ENCODE data around the gene LTBP1. TPM values are rescaled to one million over a fixed set of nuclear protein-coding genes. Genes with fewer than 3 reads are reported as not detected.
A peak's percentile ranks its signal among the peaks of the same experiment; 100 is the strongest.
"Not testable (repeated sequence)": the region's sequence is repeated elsewhere in the genome, so short reads cannot be mapped to it uniquely, and the experiment has no call there.

LTBP1 gene
- total RNA-seq, 1 donor from 2014 or later, result 36.0 TPM

- intact Hi-C loops (cut with DNase I), result no loop called here
- peaks cover 11% of the 10 kb centered on the region for H3K4me1 ChIP-seq
- ATAC-seq (no peak), DNase-seq (no peak)
- peak overlapping the region; percentile 23 for H3K4me3 ChIP-seq
- no peaks in the 10 kb centered on the region for H3K27me3 ChIP-seq
- peak overlapping the region; percentile 40 for H3K27ac ChIP-seq
- H3K9me3 ChIP-seq, result no peaks in the 10 kb centered on the region
- no peaks in the 10 kb centered on the region for H3K36me3 ChIP-seq
- TF ChIP-seq CTCF (IDR thresholded peaks at IDR 0.05), result no peak
These were observed 491.1 kb downstream of the LTBP1 start for GRCh38 chr2:33437815-33438214.

- peak; percentile 64 for TF ChIP-seq CTCF (IDR thresholded peaks at IDR 0.05)
- Histone ChIP-seq H3K27ac (no peak overlapping the region), H3K4me3 (no peak overlapping the region), H3K9me3 (no peaks in the 10 kb centered on the region), H3K27me3 (no peaks in the 10 kb centered on the region), H3K36me3 (no peaks in the 10 kb centered on the region), H3K4me1 (peaks cover 11% of the 10 kb centered on the region)
- DNase-seq (no peak), ATAC-seq (peak; percentile 77)
- intact Hi-C loops (cut with DNase I), result no loop called here
These were observed 494.6 kb downstream of the LTBP1 start for GRCh38 chr2:33441235-33441810.

GRCh38 chr2:33442052-33442451, 495.3 kb downstream of the LTBP1 start:
- intact Hi-C loops (cut with DNase I); DNase-seq; ATAC-seq: not testable (repeated sequence)

GRCh38 chr2:33442528-33443079, 495.9 kb downstream of the LTBP1 start:
- H3K4me1 ChIP-seq, result peaks cover 5% of the 10 kb centered on the region
- no peak overlapping the region for H3K4me3 ChIP-seq
- H3K27me3 ChIP-seq, result no peaks in the 10 kb centered on the region
- DNase-seq (no peak), ATAC-seq (no peak)
- TF ChIP-seq CTCF (IDR thresholded peaks at IDR 0.05), result no peak
- no peaks in the 10 kb centered on the region for H3K9me3 ChIP-seq
- no peak overlapping the region for H3K27ac ChIP-seq
- intact Hi-C loops (cut with DNase I), result no loop called here
- no peaks in the 10 kb centered on the region for H3K36me3 ChIP-seq

More at GRCh38 chr2:33442052-33442451, 495.3 kb downstream of the LTBP1 start:
- not testable (repeated sequence) for H3K27me3 ChIP-seq, H3K4me3 ChIP-seq, H3K4me1 ChIP-seq, H3K9me3 ChIP-seq, H3K36me3 ChIP-seq, H3K27ac ChIP-seq

- H3K4me3 ChIP-seq, result no peak overlapping the region
- no peaks in the 10 kb centered on the region for H3K27me3 ChIP-seq
- DNase-seq (no peak), ATAC-seq (no peak)
- no peaks in the 10 kb centered on the region for H3K9me3 ChIP-seq
- no peaks in the 10 kb centered on the region for H3K4me1 ChIP-seq
- H3K27ac ChIP-seq, result no peak overlapping the region
- H3K36me3 ChIP-seq, result no peaks in the 10 kb centered on the region
- TF ChIP-seq CTCF (IDR thresholded peaks at IDR 0.05), result no peak
- intact Hi-C loops (cut with DNase I), result no loop called here
These were observed 496.6 kb downstream of the LTBP1 start for GRCh38 chr2:33443274-33443829.

GRCh38 chr2:33444967-33445366, 498.2 kb downstream of the LTBP1 start:
- no peaks in the 10 kb centered on the region for H3K27me3 ChIP-seq
- no peaks in the 10 kb centered on the region for H3K36me3 ChIP-seq
- no peaks in the 10 kb centered on the region for H3K4me1 ChIP-seq
- no peak overlapping the region for H3K4me3 ChIP-seq
- DNase-seq, result no peak
- no peaks in the 10 kb centered on the region for H3K9me3 ChIP-seq
- intact Hi-C loops (cut with DNase I), result no loop called here
- no peak for TF ChIP-seq CTCF (IDR thresholded peaks at IDR 0.05)
- no peak for ATAC-seq
- no peak overlapping the region for H3K27ac ChIP-seq
